Stimulated activated CD4-positive, alpha-beta T cell treated with anti-CD3 and anti-CD28 coated beads, Interleukin-2, amount 100 ng/mL, for 48 hours (primary cell): ENCODE results near the gene ZBTB40.

Experiments
- DNase-seq, 2 donors: peaks; one replicate each; pipeline ENCODE4 v3.0.0-alpha.2; 2020

The ZBTB40 gene

GRCh38 chr1:22428672-22429071 is 23.0 kb upstream of the ZBTB40 start:
- no peak for DNase-seq

- no peak for DNase-seq
Measured at GRCh38 chr1:22431965-22432364, 19.7 kb upstream of the ZBTB40 start.

GRCh38 chr1:22434717-22435116 is 16.9 kb upstream of the ZBTB40 start:
- no peak for DNase-seq

GRCh38 chr1:22436948-22437347 is 14.7 kb upstream of the ZBTB40 start:
- DNase-seq, result no peak

GRCh38 chr1:22437573-22437972 is 14.1 kb upstream of the ZBTB40 start:
- DNase-seq, result no peak

GRCh38 chr1:22440582-22440981 is 11.1 kb upstream of the ZBTB40 start:
- DNase-seq, result no peak

GRCh38 chr1:22442212-22442894 is 9.3 kb upstream of the ZBTB40 start:
- DNase-seq, result no peak

GRCh38 chr1:22443332-22443731 is 8.3 kb upstream of the ZBTB40 start:
- DNase-seq, result no peak

GRCh38 chr1:22444856-22445255 is 6.8 kb upstream of the ZBTB40 start:
- no peak for DNase-seq

- DNase-seq, result no peak
Measured at GRCh38 chr1:22447621-22448111, 4.0 kb upstream of the ZBTB40 start.

- DNase-seq, result no peak
Measured at GRCh38 chr1:22449636-22450035, 2.0 kb upstream of the ZBTB40 start.

GRCh38 chr1:22450351-22451021 is 1.2 kb upstream of the ZBTB40 start:
- DNase-seq, result no peak

GRCh38 chr1:22452481-22452957 is 868 bp downstream of the ZBTB40 start:
- DNase-seq, result peak in 1 of 2 donors; percentile 14

GRCh38 chr1:22453181-22453580 is 1.5 kb downstream of the ZBTB40 start:
- DNase-seq, result no peak

GRCh38 chr1:22454476-22455056 is 2.9 kb downstream of the ZBTB40 start:
- no peak for DNase-seq

- DNase-seq, result no peak
Measured at GRCh38 chr1:22457345-22457744, 5.7 kb downstream of the ZBTB40 start.

- no peak for DNase-seq
Measured at GRCh38 chr1:22457836-22458235, 6.2 kb downstream of the ZBTB40 start.

GRCh38 chr1:22461100-22461499 is 9.4 kb downstream of the ZBTB40 start:
- DNase-seq, result no peak

GRCh38 chr1:22461678-22462527 is 10.3 kb downstream of the ZBTB40 start:
- DNase-seq, result no peak

GRCh38 chr1:22462928-22463327 is 11.3 kb downstream of the ZBTB40 start:
- no peak for DNase-seq

GRCh38 chr1:22465015-22465565 is 13.4 kb downstream of the ZBTB40 start:
- DNase-seq, result no peak

GRCh38 chr1:22465671-22466070 is 14.0 kb downstream of the ZBTB40 start:
- no peak for DNase-seq

GRCh38 chr1:22470227-22470626 is 18.6 kb downstream of the ZBTB40 start:
- DNase-seq, result no peak
